GM08714 (cell line): ENCODE measurements around the gene PRPH.

Experiments
- H3K4me3 ChIP-seq: fragments of 200-500 bp; sonication (Bioruptor generic); 2 replicates; pipeline ENCODE4 v1.5.1; 2014; ENCODE audit warnings: mild to moderate bottlenecking, low read length, inconsistent platforms
- ZNF274 ChIP-seq: IDR thresholded peaks from 2 replicates; pipeline ENCODE4 v1.6.1; 2012; ENCODE audit warnings: mild to moderate bottlenecking, low read depth, low read length

The PRPH gene

DNA sequence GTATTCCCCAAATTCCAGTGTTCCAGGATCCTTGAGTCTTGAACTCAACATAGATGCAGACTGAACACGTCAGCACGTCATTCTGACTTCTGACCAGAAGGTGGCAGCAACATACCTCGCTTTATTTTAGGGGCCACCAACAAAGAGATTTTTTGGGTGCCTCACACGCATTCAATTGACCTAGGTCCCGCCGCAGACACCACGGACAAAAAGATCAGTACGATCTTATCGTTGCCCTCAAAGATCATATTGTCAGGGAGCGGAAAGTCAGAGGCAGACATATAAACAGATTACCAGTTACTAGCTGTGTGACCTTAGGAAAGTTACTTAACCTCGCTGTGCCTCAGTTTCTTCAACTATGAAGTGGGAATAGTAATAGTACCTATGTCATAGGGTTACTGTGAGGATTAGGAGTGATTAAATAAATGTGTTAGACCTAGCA lies 6.5 kb upstream of the PRPH start:
- TF ChIP-seq ZNF274, result no peak
- H3K4me3 ChIP-seq, result no peak overlapping the region

DNA sequence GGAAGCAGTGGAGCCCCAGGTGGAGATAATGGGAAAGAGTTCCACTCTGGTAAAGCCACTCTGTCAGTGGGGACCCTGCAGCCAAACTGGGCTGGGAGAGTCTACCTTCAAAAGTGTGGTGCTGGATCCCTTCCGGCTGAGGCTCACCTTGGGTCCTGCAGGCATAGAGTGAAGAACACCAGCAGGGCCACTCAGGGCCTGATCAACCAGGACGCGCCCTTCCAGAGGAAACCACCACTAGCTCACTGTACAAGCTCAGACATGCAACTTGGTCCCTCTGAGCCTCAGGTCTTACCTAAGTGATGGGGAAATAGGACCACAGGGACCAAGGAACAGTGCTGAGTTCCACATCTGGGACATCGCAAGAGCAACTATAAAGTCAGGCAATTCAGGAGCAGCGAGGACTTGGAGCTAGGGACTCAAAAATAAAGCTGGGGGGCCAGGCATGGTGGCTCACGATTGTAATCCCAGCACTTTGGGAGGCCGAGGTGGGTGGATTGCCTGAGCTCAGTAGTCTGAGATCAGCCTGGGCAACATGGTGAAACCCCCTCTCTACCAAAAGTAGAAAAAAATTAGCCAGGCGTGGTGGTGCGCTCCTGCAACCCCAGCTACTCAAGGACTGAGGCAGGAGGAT lies 5.9 kb upstream of the PRPH start:
- TF ChIP-seq ZNF274, result no peak
- H3K4me3 ChIP-seq, result no peak overlapping the region

DNA sequence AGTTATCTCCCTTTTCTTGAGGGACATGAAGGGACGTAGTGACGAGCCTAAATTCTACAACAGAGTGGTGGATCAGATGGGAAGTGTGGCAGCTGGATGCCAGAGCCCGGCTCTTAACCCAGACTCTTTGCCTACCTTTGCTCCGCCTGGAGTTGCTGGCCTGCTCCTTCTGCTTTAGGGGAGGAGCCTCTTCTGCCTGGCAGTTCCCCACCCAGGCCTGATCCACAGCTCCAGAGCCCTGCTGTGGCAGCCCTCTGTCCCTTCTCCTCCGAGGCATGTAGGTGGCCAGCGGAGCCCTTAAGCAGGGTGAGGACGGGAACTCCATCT lies 2.3 kb upstream of the PRPH start:
- H3K4me3 ChIP-seq, result no peak overlapping the region

DNA sequence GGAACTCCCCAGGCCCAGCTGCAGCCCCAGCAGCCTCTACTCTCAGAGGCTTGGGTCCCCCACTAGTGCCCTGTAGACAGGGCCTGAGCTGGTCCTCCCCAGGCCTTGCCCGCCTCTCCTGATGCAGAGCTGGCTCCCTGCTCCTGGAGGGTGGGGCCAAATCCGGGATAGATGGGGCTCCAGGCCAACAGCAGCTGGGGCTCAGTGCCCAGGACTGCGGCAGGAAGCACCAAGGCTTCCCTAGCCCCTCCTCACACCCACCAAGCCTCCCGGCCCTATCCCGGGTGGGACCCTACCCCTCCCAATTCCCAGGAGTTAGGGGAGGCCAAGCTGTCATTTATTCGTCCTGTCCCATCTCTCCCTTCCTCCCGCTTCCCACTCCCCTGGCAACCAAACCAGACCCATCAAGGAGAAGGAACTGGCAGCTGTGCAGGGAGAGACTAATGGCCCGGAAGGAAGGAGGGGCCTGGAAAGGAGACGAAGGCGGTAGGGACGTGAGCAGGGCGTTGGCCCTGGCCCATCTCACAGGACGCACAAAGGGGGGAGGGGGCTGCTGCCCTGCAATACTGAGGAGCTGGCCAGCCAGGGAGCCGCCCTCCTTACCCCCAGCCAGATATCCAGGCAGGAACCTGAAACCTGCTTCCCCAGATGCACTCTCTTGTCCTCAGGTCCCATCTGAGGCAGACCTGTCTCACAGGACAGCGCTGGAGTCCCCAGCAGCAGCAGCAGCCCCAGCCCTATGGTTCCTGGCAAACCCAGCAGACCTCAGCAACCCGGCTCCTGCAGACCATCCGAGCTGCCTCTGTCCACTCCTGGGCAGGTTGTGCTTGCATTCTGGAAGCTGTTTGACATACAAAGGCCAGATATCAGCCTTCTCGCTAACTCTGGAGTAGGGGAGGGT lies 1.6 kb upstream of the PRPH start:
- no peak overlapping the region for H3K4me3 ChIP-seq
- TF ChIP-seq ZNF274, result no peak

More for the DNA sequence above, 2.3 kb upstream of the PRPH start:
- TF ChIP-seq ZNF274, result no peak

DNA sequence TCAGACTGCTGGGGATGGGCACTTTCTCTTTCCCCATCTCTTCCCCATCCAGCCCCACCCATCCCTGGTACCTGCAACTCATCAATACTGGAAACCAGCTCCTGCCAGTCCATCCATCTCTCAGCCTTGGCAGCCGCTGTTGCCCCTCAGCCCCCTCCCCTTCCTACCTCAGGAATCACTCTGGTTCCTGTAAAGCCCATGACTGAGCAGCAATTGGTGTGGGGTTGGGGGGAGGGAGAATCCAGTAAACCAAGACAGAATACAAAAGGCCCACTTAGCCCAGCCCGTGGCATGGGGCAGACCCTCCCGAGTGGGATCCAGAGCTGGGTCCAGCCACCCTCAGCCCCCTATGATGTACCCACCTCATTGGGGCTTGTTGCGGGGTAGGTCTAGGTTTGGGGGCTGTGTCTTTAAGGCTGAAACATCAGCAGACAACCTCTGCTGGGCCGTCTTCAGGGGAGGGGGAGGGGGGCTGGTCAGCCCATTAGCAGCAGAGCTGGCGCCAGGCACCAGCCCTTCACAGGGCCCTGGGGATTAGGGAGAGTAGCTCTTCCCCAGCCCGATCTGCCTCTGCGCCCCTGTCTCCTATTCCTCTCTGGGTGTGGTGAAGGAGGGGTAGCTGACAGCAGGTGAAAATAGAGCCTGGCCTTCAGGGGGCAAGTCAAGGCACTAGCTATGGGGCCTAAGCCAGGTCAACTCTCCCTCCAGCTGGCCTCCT lies 702 bp upstream of the PRPH start:
- TF ChIP-seq ZNF274, result no peak
- H3K4me3 ChIP-seq, result no peak overlapping the region

DNA sequence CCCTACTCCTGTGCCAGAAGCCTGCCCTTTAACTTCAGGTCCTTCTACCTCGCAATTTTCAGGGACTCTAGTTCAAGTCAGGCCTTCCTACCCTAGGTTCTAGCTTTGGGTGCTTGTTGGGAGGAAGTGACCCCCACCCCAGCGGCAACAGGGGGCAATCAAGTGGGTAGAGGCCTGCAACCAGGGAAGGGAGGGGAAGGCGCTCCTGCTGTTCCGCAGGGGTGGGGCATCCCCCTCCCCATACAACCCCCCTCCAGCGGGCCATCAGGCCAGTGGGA lies 204 bp upstream of the PRPH start:
- no peak for TF ChIP-seq ZNF274
- H3K4me3 ChIP-seq, result no peak overlapping the region

DNA sequence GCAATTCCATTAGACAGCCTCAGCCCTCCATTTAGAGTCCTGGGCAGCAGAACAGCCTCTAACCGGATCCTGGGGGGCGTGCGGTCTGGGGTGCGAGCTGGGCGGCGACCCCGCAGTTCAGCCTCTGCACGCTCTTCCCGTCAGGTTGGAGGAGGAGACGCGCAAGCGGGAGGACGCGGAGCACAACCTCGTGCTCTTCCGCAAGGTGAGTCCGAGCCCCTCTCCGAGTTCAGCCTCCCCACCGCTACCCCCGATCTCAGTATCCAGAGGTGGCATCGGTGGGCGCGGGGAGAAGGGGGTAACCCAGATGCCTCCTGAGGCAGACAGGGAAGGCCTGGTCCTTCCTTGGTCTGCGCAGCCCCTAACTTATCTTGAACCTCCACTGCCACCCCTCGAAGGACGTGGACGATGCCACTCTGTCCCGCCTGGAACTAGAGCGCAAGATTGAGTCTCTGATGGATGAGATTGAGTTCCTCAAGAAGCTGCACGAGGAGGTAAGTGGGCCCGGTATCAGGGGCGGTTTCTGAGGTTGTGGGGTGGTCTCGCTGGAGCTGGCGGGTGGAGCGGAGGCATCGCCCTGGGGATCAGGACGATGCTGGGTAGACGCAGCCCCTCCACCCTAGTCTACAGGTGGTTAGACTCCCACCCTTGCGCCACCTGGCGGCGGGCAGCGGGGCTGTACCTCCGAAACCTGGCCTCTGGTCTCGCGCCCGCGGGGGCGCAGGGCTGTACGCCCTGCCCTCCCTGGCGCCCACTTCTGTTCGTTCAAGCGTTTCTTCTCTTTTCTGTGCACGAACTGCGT lies 1.3 kb downstream of the PRPH start:
- TF ChIP-seq ZNF274, result no peak
- H3K4me3 ChIP-seq, result no peak overlapping the region

DNA sequence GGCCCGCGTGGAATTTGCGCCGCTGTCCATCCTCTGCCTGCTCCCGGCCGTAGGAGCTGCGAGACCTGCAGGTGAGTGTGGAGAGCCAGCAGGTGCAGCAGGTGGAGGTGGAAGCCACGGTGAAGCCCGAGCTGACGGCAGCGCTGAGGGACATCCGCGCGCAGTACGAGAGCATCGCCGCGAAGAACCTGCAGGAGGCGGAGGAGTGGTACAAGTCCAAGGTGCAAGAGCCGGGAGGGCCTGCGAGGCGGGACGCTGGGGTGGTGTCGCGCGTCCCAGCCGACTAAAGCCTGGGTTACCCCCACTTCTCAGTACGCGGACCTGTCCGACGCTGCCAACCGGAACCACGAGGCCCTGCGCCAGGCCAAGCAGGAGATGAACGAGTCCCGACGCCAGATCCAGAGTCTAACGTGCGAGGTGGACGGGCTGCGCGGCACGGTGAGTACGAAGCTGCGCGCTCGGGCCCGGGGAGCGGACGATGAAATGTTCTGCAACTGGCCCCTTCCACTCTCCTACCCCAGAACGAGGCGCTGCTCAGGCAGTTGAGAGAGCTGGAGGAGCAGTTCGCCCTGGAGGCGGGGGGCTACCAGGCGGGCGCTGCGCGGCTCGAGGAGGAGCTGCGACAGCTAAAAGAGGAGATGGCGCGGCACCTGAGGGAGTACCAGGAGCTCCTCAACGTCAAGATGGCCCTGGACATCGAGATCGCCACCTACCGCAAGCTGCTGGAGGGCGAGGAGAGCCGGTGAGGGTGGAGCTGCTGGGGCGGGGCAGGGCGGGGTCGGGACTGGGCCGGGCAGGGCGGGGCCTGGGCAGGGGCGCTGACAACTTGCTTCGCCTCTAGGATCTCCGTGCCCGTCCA lies 2.1 kb downstream of the PRPH start:
- H3K4me3 ChIP-seq, result no peak overlapping the region; the same call in 1 of the 2 replicates
- no peak for TF ChIP-seq ZNF274

DNA sequence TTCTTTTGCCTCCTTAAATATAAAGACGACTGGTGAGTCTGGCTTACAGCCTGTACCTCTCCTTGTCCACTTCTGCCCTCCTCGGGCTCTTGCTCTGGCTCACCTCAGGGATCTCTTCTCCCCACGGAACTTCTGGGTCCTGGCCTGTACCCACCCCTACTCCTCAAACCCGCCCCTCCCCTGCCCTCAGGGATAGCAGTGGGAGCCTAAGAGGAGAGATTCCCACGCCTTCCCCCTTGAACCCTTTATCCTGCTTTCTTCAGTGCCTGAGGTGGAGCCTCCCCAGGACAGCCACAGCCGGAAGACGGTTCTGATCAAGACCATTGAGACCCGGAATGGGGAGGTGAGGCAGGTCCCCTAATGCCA lies 2.7 kb downstream of the PRPH start:
- no peak for TF ChIP-seq ZNF274
- H3K4me3 ChIP-seq, result no peak overlapping the region

DNA sequence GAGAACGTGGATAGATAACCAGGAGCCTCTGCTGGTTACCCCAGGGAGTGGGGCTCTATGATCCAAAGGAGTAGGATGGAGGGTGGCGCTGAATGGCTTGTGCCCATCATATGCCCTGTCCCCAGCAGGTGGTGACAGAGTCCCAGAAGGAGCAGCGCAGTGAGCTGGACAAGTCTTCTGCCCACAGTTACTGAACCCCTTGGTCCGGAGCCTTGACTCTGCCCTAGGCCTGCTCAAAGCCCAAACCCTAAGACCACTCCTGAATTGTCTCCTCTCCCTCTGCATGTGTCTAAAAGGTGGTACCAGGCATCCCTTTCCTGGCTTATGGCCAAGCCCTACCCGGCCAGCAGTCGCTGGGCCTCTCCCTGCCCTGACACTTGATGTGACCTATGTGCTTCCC lies 3.2 kb downstream of the PRPH start:
- H3K4me3 ChIP-seq, result no peak overlapping the region
- TF ChIP-seq ZNF274, result no peak

DNA sequence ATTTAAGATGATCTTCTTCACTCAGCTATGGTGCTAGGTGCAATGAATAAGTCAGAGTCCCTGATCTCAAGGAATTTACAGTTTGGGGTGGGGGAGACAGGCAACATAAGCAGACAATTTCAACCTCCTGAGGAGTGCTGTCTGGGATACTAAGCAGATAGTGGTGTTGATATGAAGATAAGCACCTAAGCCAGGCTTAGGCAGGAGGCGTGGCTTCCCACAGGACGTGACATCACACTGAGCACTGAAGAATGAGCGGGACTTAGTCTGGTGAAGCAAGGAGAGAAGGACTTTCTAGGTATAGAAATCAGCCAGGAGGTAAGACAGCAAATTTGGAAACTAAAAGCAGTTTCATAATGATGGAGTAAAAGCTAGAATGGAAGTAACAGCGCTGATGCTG lies 6.8 kb downstream of the PRPH start:
- TF ChIP-seq ZNF274, result no peak
- no peak overlapping the region for H3K4me3 ChIP-seq

DNA sequence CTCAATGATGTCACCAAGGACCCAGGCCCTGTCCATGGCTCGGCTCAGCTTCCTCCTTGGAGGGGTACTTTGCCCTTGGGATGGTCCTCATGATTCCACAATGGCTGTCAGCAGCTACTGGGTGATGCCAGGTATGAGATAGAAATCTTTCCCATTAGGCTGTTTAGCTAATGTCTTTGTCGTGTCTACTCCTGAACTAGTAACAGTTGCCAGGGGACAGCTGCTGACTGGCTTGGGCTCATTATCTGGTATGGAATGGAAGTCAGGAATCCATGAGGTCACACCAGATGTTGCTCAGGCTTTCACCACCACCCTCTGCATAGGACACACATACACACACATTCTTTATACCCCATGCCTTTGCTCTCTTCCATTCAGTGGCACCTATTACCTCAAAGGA lies 9.2 kb downstream of the PRPH start:
- H3K4me3 ChIP-seq, result no peak overlapping the region
- TF ChIP-seq ZNF274, result no peak

DNA sequence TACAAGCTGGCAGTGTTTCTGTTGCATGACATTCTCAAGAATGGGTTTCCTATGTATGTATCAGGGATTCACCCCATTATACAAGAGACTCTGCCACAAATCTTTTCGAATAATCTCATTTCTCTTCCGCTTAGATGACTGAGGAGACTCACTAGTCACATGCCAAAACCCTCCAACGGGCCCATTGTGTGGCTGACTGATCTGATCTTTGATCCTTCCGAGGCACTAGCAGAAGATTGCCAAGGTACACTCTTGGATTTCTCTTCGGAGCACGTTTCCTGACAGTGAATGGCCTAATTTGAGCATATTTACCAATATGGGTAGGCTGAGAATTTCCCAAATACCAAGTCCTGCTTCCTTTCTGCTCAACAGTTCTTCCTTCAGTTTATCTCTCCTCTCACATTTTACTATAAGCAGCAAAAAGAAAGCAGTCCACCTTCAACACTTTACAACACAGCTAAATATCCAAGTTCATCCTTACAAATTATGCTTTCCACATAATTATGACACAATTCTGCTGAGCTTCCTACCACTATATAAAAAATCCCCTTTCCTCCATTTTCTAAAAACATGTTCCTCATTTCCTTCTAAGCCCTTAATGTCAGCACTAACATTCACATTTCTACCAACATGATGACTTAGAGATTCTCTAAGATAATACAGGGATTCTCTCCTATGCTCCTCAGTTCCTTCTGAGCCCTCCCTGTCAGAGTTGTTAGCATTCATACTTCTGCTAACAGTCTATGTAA lies 11.0 kb downstream of the PRPH start:
- no peak for TF ChIP-seq ZNF274
- H3K4me3 ChIP-seq, result no peak overlapping the region
